NCI-H1694 (cell line): Measurements from ENCODE around the gene XPO5.
"Not testable (repeated sequence)": the region's sequence is repeated elsewhere in the genome, so short reads cannot be mapped to it uniquely, and the experiment has no call there.

Experiments
- DNase-seq: peaks from one replicate; lab custom pipeline; 2025; lab: John Stamatoyannopoulos, UW

Gene XPO5

DNA sequence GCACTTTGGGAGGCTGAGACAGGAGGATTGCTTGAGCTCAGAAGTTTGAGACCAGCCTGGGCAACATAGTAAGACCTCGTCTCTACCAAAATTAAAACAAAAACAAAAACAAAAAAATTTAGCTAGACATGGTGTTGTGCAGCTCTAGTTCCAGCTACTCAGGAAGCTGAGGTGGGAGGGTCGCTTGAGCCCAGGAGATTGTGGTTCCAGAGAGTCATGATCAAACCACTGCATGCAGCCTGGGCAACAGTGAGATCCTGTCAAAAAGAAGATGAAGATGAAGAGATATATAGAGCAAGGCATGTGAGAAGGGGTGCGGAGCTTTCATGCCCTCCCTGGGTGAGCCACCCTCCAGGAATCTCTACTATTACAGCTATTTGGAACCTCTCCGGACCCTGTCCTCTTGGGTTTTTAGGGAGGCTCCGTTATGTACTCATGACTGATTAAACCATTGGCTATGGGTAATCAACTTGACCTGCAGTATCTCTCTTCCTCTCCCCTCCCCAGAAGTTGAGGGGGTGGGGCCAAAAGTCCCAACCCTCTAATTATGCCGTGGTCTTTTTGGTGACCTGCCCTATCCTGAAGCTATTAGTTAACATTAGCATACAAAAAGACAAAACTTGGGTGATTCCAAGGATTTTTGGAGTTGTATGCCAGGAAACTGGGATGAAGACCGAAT, 9.2 kb upstream of the XPO5 start:
- DNase-seq: no peak

- DNase-seq: no peak
Measured at GRCh38 chr6:43582911-43583310, 7.1 kb upstream of the XPO5 start.

GRCh38 chr6:43579171-43579570, 3.3 kb upstream of the XPO5 start:
- no peak for DNase-seq

- no peak for DNase-seq
Measured at GRCh38 chr6:43578748-43579147, 2.9 kb upstream of the XPO5 start.

DNA sequence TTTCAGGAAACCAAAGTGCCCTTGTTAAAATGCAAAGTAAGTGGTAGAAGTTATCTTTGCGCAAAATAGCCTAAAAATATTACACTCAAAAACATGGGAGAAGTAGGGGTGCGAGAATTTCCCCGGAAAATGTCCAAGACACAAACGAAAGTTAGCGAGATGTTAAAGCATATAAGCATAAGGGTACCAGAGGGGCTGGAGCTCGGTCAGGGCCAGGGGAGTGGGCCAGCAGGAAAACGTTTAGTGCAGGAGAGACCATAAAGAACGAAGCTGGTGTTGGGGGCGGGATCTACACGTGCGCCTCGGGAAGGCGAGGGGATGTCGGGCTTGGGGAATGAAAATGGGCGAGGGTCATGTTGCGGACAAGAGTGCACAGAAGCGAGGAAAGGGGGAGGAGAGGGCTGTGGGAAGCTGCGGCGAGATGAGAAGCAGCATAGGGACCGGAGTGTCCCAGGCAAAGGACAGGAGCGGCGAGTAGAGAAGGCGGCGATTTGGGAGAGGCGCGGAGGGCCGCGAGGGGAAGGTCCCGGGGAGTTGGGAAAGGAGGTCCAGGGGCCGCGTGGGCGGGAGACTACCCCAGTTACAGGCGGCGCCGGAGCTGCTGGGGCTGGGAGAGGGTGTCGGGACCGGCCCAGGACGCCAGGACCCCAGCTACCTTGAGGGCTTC, 600 bp downstream of the XPO5 start:
- no peak for DNase-seq

DNA sequence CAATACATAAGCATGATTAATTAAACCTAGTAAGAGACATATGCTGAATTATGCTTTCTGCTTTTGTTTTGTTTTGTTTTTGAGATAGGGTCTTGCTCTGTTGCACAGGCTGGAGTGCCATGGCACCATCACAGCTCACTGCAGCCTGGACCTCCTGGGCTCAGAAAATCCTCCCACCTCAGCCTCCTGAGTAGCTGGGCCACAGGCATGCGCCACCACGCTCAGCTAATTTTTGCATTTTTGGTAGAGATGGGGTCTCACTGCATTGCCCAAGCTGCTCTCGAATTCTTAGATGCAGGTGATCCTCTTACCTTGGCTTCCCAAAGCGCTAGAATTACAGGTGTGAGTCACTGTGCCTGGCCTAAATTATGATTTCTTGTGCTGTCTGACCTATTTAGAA, 3.8 kb downstream of the XPO5 start:
- no peak for DNase-seq

GRCh38 chr6:43570876-43571441, 4.9 kb downstream of the XPO5 start:
- DNase-seq: no peak

- DNase-seq: no peak
Measured at GRCh38 chr6:43559328-43559727, 16.5 kb downstream of the XPO5 start.

GRCh38 chr6:43557620-43558019, 18.2 kb downstream of the XPO5 start:
- not testable (repeated sequence) for DNase-seq

GRCh38 chr6:43547222-43547621, 28.6 kb downstream of the XPO5 start:
- no peak for DNase-seq

DNA sequence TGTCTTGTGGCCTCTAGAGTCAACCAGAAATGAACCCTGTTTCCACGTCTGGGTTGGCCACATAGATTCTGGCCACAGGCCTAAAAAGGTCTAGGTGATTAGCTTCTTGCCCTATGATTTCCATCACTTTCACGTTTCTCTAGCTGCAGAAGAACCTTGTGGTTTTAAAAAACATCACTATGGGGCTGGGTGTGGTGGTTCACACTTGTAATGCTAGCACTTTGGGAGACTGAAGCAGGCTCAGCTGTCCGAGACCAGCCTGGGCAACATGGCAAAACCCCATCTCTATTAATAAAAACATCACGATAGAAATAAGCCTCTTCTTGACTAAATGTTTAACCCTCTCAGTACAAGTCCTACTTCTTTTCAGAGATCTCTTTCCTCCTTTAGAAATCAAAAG, 31.4 kb downstream of the XPO5 start:
- DNase-seq: no peak

DNA sequence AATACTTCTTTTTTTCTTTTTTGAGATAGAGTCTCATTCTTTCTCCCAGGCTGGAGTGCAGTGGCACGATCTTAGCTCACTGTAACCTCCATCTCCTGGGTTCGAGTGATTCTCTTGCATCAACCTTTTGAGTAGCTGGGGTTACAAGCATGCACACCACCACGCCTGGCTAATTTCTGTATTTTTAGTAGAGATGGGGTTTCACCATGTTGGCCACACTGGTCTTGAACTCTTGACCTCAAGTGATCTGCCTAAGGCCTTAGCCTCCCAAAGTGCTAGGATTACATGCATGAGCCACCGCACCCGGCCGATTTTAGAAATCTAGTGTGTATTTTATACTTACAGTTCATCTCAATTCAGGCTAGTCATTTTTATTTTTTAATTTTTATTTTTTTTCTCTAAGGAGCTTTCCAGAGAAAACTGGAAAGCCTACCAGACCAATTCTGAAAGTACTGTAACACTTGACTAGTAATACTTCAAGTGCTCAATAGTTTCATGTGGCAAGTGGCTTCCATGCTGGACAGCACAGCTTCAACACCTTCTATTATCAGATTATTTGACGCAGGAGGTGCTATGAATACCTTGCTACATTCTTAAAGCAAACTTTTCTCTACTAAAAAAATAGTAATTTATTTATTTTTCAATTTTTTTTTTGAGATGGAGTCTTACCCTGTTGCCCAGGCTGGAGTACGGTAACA, 33.9 kb downstream of the XPO5 start:
- DNase-seq: no peak

- DNase-seq: no peak
Measured at GRCh38 chr6:43540507-43540906, 35.3 kb downstream of the XPO5 start.

DNA sequence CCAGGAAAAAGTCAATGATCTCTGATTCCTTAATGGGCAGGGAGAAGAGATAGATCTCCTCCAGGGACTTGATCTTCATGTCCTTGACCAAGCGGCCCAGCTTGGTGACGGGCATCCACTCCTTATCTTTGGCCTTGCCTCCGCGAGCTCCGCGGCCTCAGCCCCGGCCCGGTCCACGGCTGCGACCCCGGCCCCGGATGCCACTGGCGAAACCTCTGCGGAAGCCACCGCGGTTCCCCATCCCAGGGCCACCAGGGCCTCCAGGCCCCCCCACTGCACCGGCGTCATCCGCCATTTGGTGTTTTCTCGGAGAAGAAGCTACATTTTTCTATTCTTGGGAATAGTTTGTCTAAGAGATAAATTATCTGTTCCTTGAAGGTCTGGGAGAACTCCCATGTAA, 36.4 kb downstream of the XPO5 start:
- not testable (repeated sequence) for DNase-seq

GRCh38 chr6:43538986-43539385, 36.9 kb downstream of the XPO5 start:
- DNase-seq: not testable (repeated sequence)

DNA sequence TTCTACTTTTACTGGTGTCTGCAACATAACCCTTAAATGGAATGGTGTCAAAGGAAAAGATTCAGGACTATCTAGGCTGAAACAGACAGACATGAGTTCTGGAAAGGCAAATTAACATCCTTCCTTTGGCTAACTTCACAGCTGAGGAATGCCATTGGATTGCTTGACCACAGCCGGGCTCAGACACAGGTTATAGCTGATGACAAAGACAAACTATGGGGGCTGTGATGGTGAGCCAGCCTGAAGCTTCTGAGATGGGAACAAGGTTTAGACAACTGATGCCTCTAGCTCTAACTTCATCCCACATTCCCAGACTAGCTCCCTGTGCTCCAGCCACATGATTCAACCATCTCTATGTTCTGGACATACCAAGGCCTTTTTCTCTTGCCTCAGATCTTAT, 43.6 kb downstream of the XPO5 start:
- DNase-seq: no peak

DNA sequence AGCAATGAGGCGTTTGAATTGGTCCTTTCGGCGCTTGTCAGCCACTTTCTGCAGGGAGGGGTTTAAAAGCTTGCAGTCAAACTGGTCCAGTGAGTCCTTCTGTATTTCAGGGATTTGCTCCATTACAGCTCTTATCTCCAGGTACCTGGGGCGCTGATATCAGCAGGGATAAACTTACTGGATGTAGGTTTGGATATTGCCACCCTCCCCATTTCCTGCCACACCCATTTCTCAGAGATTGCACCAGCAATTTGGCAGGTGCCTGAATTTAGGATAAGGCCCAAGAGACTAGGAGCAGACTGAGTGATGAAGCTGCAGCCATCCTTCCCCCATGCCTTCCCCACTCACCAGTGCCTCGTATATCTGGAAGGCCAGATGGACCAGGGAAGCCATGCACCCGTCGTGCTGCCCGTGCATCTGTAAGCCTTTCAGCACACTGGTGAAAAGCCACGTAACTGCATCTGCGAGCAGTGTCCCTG, 51.3 kb downstream of the XPO5 start:
- DNase-seq: no peak

DNA sequence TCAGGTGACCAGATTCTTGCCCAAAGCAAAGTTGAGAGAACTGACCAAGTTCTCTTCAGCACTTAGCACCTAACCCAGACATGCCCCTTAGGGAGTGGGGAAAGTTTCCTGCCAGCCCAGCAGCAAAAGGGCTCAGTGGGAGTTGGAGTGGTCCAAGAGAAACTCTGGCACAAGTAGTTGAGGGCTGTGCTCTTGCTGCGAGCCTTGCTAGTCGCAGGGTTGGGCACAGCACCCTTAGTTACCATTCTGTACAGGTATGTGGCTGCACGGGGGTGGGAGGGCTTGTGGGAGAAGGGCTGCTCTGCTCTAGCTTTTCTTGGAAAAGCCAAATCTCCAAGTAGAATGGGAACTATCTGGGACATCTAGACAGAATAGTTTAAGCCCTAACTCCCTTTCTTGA, 52.6 kb downstream of the XPO5 start:
- DNase-seq: no peak

DNA sequence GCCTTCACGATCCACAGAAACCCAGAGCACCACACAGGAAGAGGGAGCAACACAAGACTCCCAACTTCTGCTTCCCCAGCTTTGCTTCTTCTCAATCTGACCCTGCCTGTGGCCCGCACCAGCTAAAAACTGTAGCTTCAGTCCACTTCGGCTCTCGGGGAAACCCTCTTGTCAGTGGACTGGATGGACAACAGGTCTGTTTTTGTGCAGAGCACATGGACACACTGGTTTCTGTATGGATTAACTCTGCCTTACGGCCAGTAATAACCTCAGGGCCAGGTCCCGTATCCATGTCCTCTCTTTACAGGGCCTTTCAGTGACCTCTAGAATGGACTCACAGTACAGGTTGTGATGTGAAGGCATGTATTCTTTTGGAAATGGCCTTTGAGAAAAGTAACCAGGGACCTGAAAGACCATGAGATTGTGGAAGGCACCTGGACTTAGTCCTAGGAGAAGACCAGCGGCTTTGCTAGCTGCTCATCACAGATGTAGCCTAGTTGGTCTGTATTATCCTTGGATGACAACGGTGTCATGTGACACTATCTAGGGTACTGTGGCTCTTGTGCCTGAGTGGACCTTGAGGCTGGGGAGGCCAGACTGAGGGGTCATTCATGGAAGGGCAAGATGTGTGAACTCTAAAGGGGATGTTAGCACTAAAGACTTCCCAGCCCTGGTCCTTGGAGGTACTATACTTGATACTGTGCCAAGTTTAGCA, 53.1 kb downstream of the XPO5 start:
- DNase-seq: no peak

DNA sequence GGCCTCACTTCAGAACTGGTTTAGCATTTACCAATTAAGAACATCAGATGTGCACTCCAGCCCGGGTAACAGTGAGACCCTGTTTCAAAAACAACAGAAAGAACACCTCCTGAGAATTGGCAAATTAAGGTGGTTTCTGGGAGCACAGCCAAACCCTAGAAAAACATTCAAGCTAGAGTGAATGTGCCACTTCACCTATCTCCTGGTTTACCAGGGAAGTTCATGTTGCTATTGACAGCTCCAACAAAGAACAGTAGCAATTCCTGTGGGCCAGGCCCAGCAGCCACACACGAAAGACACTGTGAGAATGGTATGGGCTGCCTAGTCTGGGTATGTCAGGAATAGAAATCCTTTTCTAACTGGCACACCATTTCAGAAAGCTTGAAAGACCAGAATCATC, 54.0 kb downstream of the XPO5 start:
- no peak for DNase-seq

DNA sequence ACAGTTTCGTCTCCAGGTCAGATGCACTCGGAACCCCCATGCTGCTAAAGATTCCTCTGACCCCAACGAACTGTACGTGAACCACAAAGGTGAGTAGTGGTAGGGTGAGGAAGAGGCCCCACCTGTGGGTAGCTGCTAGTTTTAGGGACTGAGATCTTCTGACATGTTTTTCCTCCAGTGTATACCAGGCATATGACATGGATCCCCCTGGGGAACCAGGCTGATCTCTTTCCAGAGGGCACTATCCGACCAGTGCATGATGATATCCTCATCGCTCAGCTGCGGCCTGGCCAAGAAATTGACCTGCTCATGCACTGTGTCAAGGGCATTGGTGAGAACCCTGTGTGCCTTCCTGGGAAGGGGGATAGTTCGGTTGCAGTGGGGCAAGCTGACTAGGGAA, 55.7 kb downstream of the XPO5 start:
- DNase-seq: no peak
